GM23338 (cell line): ENCODE data around the gene MYLK3. TPM values are rescaled to one million over a fixed set of nuclear protein-coding genes. Genes with fewer than 3 reads are reported as not detected.

Source experiments
- ATAC-seq: fragments of 200-7000 bp; cut with Tn5 transposase; 3 replicates; pipeline ENCODE4 v1.9.1; 2020
- DNase-seq: peaks from one replicate; pipeline ENCODE4 v3.0.0-alpha.2; 2015; ENCODE audit warnings: low spot score
- H2AFZ ChIP-seq: fragments of 200-600 bp; sonication (generic); 2 replicates; pipeline ENCODE4 v1.8.0; 2016; ENCODE audit warnings: antibody characterized with exemption, mild to moderate bottlenecking, moderate library complexity
- H3F3A ChIP-seq: fragments of 200-600 bp; sonication (generic); replicated peaks from 2 replicates; pipeline ENCODE4 v1.8.0; 2017; ENCODE audit warnings: antibody characterized with exemption, mixed run types, low read depth
- H3K27ac ChIP-seq: fragments of 200-600 bp; sonication (generic); 2 replicates; pipeline ENCODE4 v1.6.1; 2016; ENCODE audit warnings: low read depth
- H3K27me3 ChIP-seq: fragments of 200-600 bp; sonication (generic); 2 replicates; pipeline ENCODE4 v1.8.0; 2016; ENCODE audit warnings: mild to moderate bottlenecking, mixed run types, moderate library complexity; ENCODE audit not compliant: insufficient read depth
- H3K36me3 ChIP-seq: fragments of 200-600 bp; sonication (generic); 2 replicates; pipeline ENCODE4 v1.8.0; 2016; ENCODE audit warnings: mild to moderate bottlenecking; ENCODE audit not compliant: insufficient read depth
- H3K4me1 ChIP-seq: fragments of 200-600 bp; sonication (generic); 2 replicates; pipeline ENCODE4 v1.8.0; 2016; ENCODE audit warnings: mild to moderate bottlenecking, moderate library complexity; ENCODE audit not compliant: insufficient read depth
- H3K4me2 ChIP-seq: fragments of 200-600 bp; sonication (generic); 2 replicates; pipeline ENCODE4 v1.7.1; 2017; ENCODE audit warnings: mixed run types
- H3K4me3 ChIP-seq: fragments of 200-600 bp; sonication (generic); 2 replicates; pipeline ENCODE4 v1.6.1; 2016; ENCODE audit warnings: mixed run types
- H3K79me2 ChIP-seq: fragments of 200-600 bp; sonication (generic); replicated peaks from 2 replicates; pipeline ENCODE4 v1.8.0; 2017; ENCODE audit warnings: mild to moderate bottlenecking; ENCODE audit not compliant: insufficient read depth
- H3K9me2 ChIP-seq: fragments of 200-600 bp; sonication (generic); 2 replicates; pipeline ENCODE4 v1.8.0; 2017; ENCODE audit not compliant: insufficient read depth
- H4K20me1 ChIP-seq: fragments of 200-600 bp; sonication (generic); replicated peaks from 2 replicates; pipeline ENCODE4 v1.8.0; 2017; ENCODE audit warnings: mild to moderate bottlenecking; ENCODE audit not compliant: insufficient read depth
- H3K27ac Mint-ChIP-seq: 2 replicates; pipeline ENCODE4 v1.8.0; 2020; ENCODE audit warnings: inconsistent platforms, mild to moderate bottlenecking, moderate library complexity, mixed read lengths
- H3K27me3 Mint-ChIP-seq: 3 replicates; pipeline ENCODE4 v1.8.0; 2022; ENCODE audit warnings: low read depth, mild to moderate bottlenecking, moderate library complexity, mixed read lengths, inconsistent platforms; ENCODE audit not compliant: insufficient read depth, poor library complexity
- H3K36me3 Mint-ChIP-seq: 3 replicates; pipeline ENCODE4 v1.8.0; 2021; ENCODE audit warnings: low read depth, mild to moderate bottlenecking, inconsistent platforms, moderate library complexity, mixed read lengths
- H3K4me1 Mint-ChIP-seq: 3 replicates; pipeline ENCODE4 v1.8.0; 2020; ENCODE audit warnings: mild to moderate bottlenecking, inconsistent platforms, mixed read lengths
- H3K4me3 Mint-ChIP-seq: 3 replicates; pipeline ENCODE4 v1.8.0; 2021; ENCODE audit warnings: moderate library complexity, mild to moderate bottlenecking, inconsistent platforms, mixed read lengths
- H3K9me3 Mint-ChIP-seq: 3 replicates; pipeline ENCODE4 v1.8.0; 2020; ENCODE audit warnings: moderate library complexity, mild to moderate bottlenecking, inconsistent platforms, mixed read lengths
- CREB1 ChIP-seq: fragments of 250-450 bp; sonication (Bioruptor Pico); IDR thresholded peaks from 2 replicates; pipeline ENCODE4 v1.5.0; 2020; ENCODE audit warnings: low read depth, mild to moderate bottlenecking, moderate library complexity
- CTCF ChIP-seq, 2 experiments: fragments of 200-600 bp in 1 of 2; sonication (generic) in 1 of 2; conservative IDR thresholded peaks; 2 replicates each; pipeline versions ENCODE4 v1.5.1 to v1.6.1; 2016 to 2017; ENCODE audit warnings: antibody characterized with exemption in 2 of 2, low read depth in 2 of 2, mild to moderate bottlenecking in 2 of 2, moderate library complexity in 1 of 2
- EZH2 ChIP-seq: fragments of 200-600 bp; sonication (generic); IDR thresholded peaks from one replicate; pipeline ENCODE4 v1.8.0; 2017; ENCODE audit warnings: antibody characterized with exemption, mild to moderate bottlenecking, low read depth; ENCODE audit not compliant: unreplicated experiment
- EZH2phosphoT487 ChIP-seq: fragments of 200-600 bp; sonication (generic); IDR thresholded peaks from one replicate; pipeline ENCODE4 v1.8.1; 2018; ENCODE audit warnings: antibody characterized with exemption; ENCODE audit not compliant: unreplicated experiment
- JUNB ChIP-seq: IDR thresholded peaks from one replicate; pipeline ENCODE4 v1.6.1; 2016; ENCODE audit warnings: antibody characterized with exemption; ENCODE audit not compliant: unreplicated experiment
- POLR2AphosphoS5 ChIP-seq: IDR thresholded peaks from 2 replicates; pipeline ENCODE4 v1.6.1; 2016; ENCODE audit warnings: antibody characterized with exemption, low read depth
- STAT1 ChIP-seq: IDR thresholded peaks from one replicate; pipeline ENCODE4 v1.6.1; 2016; ENCODE audit warnings: antibody characterized with exemption; ENCODE audit not compliant: unreplicated experiment
- ZNF114 ChIP-seq: fragments of 250-450 bp; sonication (Bioruptor Pico); IDR thresholded peaks from 2 replicates; pipeline ENCODE4 v1.5.0; 2020; ENCODE audit warnings: mild to moderate bottlenecking, moderate library complexity
- ZNF331 ChIP-seq: fragments of 250-450 bp; sonication (Bioruptor Pico); IDR thresholded peaks from 2 replicates; pipeline ENCODE4 v1.5.0; 2020; ENCODE audit warnings: low read depth, mild to moderate bottlenecking, moderate library complexity
- polyA plus RNA-seq: library from polyadenylated mRNA; unstranded; fragments of >200 nt; fragmentation: Nextera tagmentation; extraction: Ambion mirVana; gene quantifications from 2 replicates; pipeline ENCODE4 v1.2.1, GENCODE V29; 2016
- total RNA-seq: library from RNA; depleted of rRNA; stranded (reverse); fragments of >200 nt; shearing (Covaris generic); gene quantifications from 2 replicates; pipeline ENCODE4 v1.2.3, GENCODE V29; 2014
- TF ChIP-seq, protein P1 (sequence below): IDR thresholded peaks from one replicate; pipeline ENCODE4 v1.6.1; 2018; ENCODE audit warnings: antibody characterized with exemption; ENCODE audit not compliant: unreplicated experiment
- TF ChIP-seq, protein P2 (sequence below): IDR thresholded peaks from 2 replicates; pipeline ENCODE4 v1.6.1; 2016; ENCODE audit warnings: antibody characterized with exemption

MYLK3 gene
- total and polyA plus RNA-seq, 2 experiments from 2014 or later = 0.18 to 0.63 TPM

GRCh38 chr16:46720619-46721018 lies 27.5 kb downstream of the MYLK3 start:
- no peak for DNase-seq
- Mint-ChIP-seq H3K9me3 (peaks cover 10% of the 10 kb centered on the region), H3K36me3 (no peaks in the 10 kb centered on the region), H3K4me1 (no peaks in the 10 kb centered on the region), H3K4me3 (no peak overlapping the region), H3K27me3 (peaks cover 9% of the 10 kb centered on the region), H3K27ac (no peak overlapping the region)
- no peaks in the 10 kb centered on the region for H3K36me3 ChIP-seq
- H3K4me3 ChIP-seq = no peak overlapping the region
- H3K27me3 ChIP-seq = no peaks in the 10 kb centered on the region
- H3K4me2 ChIP-seq = no peak overlapping the region
- H3K9me2 ChIP-seq = no peaks in the 10 kb centered on the region
- no peak overlapping the region for H2AFZ ChIP-seq
- H3F3A ChIP-seq = no peaks in the 10 kb centered on the region
- no peaks in the 10 kb centered on the region for H3K79me2 ChIP-seq
- no peak overlapping the region for H3K27ac ChIP-seq
- H4K20me1 ChIP-seq = no peaks in the 10 kb centered on the region
- H3K4me1 ChIP-seq = no peaks in the 10 kb centered on the region
- ATAC-seq = no peak
- TF ChIP-seq EZH2 (no peak), CTCF (conservative IDR thresholded peaks at IDR 0.05; ENCODE audit: low read depth in 2 of 2) (no peak), JUNB (no peak), ZNF331 (CRISPR knock-in tag) (no peak), POLR2AphosphoS5 (no peak), STAT1 (no peak), CREB1 (CRISPR knock-in tag) (no peak), EZH2phosphoT487 (no peak), ZNF114 (CRISPR knock-in tag) (no peak)
- TF ChIP-seq, protein P1, sequence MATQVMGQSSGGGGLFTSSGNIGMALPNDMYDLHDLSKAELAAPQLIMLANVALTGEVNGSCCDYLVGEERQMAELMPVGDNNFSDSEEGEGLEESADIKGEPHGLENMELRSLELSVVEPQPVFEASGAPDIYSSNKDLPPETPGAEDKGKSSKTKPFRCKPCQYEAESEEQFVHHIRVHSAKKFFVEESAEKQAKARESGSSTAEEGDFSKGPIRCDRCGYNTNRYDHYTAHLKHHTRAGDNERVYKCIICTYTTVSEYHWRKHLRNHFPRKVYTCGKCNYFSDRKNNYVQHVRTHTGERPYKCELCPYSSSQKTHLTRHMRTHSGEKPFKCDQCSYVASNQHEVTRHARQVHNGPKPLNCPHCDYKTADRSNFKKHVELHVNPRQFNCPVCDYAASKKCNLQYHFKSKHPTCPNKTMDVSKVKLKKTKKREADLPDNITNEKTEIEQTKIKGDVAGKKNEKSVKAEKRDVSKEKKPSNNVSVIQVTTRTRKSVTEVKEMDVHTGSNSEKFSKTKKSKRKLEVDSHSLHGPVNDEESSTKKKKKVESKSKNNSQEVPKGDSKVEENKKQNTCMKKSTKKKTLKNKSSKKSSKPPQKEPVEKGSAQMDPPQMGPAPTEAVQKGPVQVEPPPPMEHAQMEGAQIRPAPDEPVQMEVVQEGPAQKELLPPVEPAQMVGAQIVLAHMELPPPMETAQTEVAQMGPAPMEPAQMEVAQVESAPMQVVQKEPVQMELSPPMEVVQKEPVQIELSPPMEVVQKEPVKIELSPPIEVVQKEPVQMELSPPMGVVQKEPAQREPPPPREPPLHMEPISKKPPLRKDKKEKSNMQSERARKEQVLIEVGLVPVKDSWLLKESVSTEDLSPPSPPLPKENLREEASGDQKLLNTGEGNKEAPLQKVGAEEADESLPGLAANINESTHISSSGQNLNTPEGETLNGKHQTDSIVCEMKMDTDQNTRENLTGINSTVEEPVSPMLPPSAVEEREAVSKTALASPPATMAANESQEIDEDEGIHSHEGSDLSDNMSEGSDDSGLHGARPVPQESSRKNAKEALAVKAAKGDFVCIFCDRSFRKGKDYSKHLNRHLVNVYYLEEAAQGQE = no peak
- TF ChIP-seq, protein P2, sequence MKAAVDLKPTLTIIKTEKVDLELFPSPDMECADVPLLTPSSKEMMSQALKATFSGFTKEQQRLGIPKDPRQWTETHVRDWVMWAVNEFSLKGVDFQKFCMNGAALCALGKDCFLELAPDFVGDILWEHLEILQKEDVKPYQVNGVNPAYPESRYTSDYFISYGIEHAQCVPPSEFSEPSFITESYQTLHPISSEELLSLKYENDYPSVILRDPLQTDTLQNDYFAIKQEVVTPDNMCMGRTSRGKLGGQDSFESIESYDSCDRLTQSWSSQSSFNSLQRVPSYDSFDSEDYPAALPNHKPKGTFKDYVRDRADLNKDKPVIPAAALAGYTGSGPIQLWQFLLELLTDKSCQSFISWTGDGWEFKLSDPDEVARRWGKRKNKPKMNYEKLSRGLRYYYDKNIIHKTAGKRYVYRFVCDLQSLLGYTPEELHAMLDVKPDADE = no peak
